Left lung (tissue), 10 donors: Measurements from ENCODE around the gene LPCAT1. TPM values are rescaled to one million over a fixed set of nuclear protein-coding genes. Genes with fewer than 3 reads are reported as not detected.

Source experiments
- ATAC-seq: fragments of 200-7000 bp; cut with Tn5 transposase; one replicate; pipeline ENCODE4 v1.9.1; 2020; ENCODE audit warnings: moderate library complexity
- DNase-seq, 4 donors: peaks; one replicate each; pipeline ENCODE4 v3.0.0-alpha.2; 2013 to 2020
- H3K27ac ChIP-seq, 2 donors: fragments of 200-600 bp; sonication (generic) in 1 of 2; one replicate each; pipeline versions ENCODE4 v1.5.0 to v1.8.0; 2020 to 2021
- H3K27me3 ChIP-seq, 2 donors: fragments of 200-600 bp; sonication (generic) in 1 of 2; one replicate each; pipeline versions ENCODE4 v1.5.0 to v1.8.0; 2020 to 2021
- H3K36me3 ChIP-seq, 2 donors: fragments of 200-600 bp; sonication (generic) in 1 of 2; one replicate each; pipeline versions ENCODE4 v1.5.0 to v1.8.0; 2020 to 2021
- H3K4me1 ChIP-seq, 2 donors: fragments of 200-600 bp; one replicate each; pipeline ENCODE4 v1.8.0; 2021
- H3K4me3 ChIP-seq, 2 donors: fragments of 200-600 bp; sonication (generic) in 1 of 2; one replicate each; pipeline versions ENCODE4 v1.5.0 to v1.8.0; 2020 to 2021; ENCODE audit warnings: mild to moderate bottlenecking in 1 of 2
- H3K9me3 ChIP-seq, 2 donors: fragments of 200-600 bp; sonication (generic) in 1 of 2; one replicate each; pipeline versions ENCODE4 v1.5.0 to v1.8.0; 2020 to 2021
- CTCF ChIP-seq, 2 donors: fragments of 200-600 bp; sonication (generic) in 1 of 2; IDR thresholded peaks; one replicate each; pipeline versions ENCODE4 v1.5.0 to v1.8.0; 2021; ENCODE audit warnings: antibody characterized with exemption in 2 of 2
- intact Hi-C, 2 donors: fragments of 100-400 bp; cut with DNase I; formaldehyde crosslinking; loops; one replicate each; pipeline versions ENCODE4 v1.11.2 to v1.14.2; 2022
- polyA plus RNA-seq, 6 donors: library from polyadenylated mRNA; unstranded; fragments of 120-200 nt; gene quantifications; one replicate each; pipeline ENCODE4 v1.2.1, GENCODE V29; 2013; ENCODE audit not compliant: insufficient read length in 6 of 6
- total RNA-seq, 2 donors: library from RNA; stranded (reverse); fragmentation: NEBNext Ultra II Directional; extraction: Animal tissue kit (Norgen Biotek cat#: 25700); gene quantifications; one replicate each; pipeline ENCODE4 v1.2.1, GENCODE V29; 2021
- donor health status: DM: no; HTN: yes; CAD: no.
- donor health status: DM: no; HTN: no; CAD: no.

LPCAT1 gene
- total and polyA plus RNA-seq, 8 donors = 106 to 751 (median 148) TPM

- Histone ChIP-seq H3K27me3 (no peaks in the 10 kb centered on the region), H3K9me3 (no peaks in the 10 kb centered on the region), H3K4me3 (peak overlapping the region in 1 of 2 donors; percentile 35), H3K36me3 (peaks cover 0 to 77% of the 10 kb centered on the region in 2 donors), H3K27ac (peak overlapping the region in 1 of 2 donors; percentile 95), H3K4me1 (peaks cover 0 to 68% of the 10 kb centered on the region in 2 donors)
- intact Hi-C loops = no loop called here
- ATAC-seq (peak; percentile 12), DNase-seq (peak in 2 of 4 donors; percentile 74 to 94)
- no peak for TF ChIP-seq CTCF (IDR thresholded peaks at IDR 0.05)
Observed at GRCh38 chr5:1494780-1495524, 28.8 kb downstream of the LPCAT1 start.

- DNase-seq (no peak), ATAC-seq (no peak)
- Histone ChIP-seq H3K4me3 (peak overlapping the region in 1 of 2 donors; percentile 35), H3K36me3 (peaks cover 0 to 84% of the 10 kb centered on the region in 2 donors), H3K4me1 (peaks cover 0 to 72% of the 10 kb centered on the region in 2 donors), H3K27me3 (no peaks in the 10 kb centered on the region), H3K9me3 (no peaks in the 10 kb centered on the region), H3K27ac (peak overlapping the region in 1 of 2 donors; percentile 95)
- no peak for TF ChIP-seq CTCF (IDR thresholded peaks at IDR 0.05)
- intact Hi-C loops = no loop called here
Observed at GRCh38 chr5:1493941-1494340, 29.8 kb downstream of the LPCAT1 start.

GRCh38 chr5:1493413-1493812, 30.3 kb downstream of the LPCAT1 start:
- intact Hi-C loops = no loop called here
- no peak for ATAC-seq
- no peak for TF ChIP-seq CTCF (IDR thresholded peaks at IDR 0.05)
- DNase-seq = no peak
- Histone ChIP-seq H3K27me3 (no peaks in the 10 kb centered on the region), H3K4me1 (peaks cover 0 to 72% of the 10 kb centered on the region in 2 donors), H3K9me3 (no peaks in the 10 kb centered on the region), H3K27ac (no peak overlapping the region), H3K36me3 (peaks cover 0 to 88% of the 10 kb centered on the region in 2 donors), H3K4me3 (no peak overlapping the region)

GRCh38 chr5:1492757-1493156, 31.0 kb downstream of the LPCAT1 start:
- no peak for DNase-seq
- TF ChIP-seq CTCF (IDR thresholded peaks at IDR 0.05) = no peak
- no peak overlapping the region for H3K27ac ChIP-seq
- ATAC-seq = no peak
- intact Hi-C loops = no loop called here
- H3K36me3 ChIP-seq = peaks cover 0 to 94% of the 10 kb centered on the region in 2 donors
- no peak overlapping the region for H3K4me3 ChIP-seq
- no peaks in the 10 kb centered on the region for H3K27me3 ChIP-seq
- no peaks in the 10 kb centered on the region for H3K9me3 ChIP-seq
- H3K4me1 ChIP-seq = peaks cover 0 to 66% of the 10 kb centered on the region in 2 donors

GRCh38 chr5:1490376-1490775, 33.4 kb downstream of the LPCAT1 start:
- TF ChIP-seq CTCF (IDR thresholded peaks at IDR 0.05) = no peak
- intact Hi-C loops = no loop called here

More at GRCh38 chr5:1490376-1490775, 33.4 kb downstream of the LPCAT1 start:
- Histone ChIP-seq H3K4me3 (no peak overlapping the region), H3K27me3 (no peaks in the 10 kb centered on the region), H3K36me3 (peaks cover 0 to 99% of the 10 kb centered on the region in 2 donors), H3K4me1 (peaks cover 0 to 42% of the 10 kb centered on the region in 2 donors), H3K27ac (peak overlapping the region in 1 of 2 donors; percentile 41), H3K9me3 (no peaks in the 10 kb centered on the region)
- DNase-seq = no peak
- ATAC-seq = no peak
